Activated T-helper 17 cell treated with anti-CD3 and anti-CD28 coated beads, Interleukin-2, amount 50 U/mL, for 72 hours (primary cell): Measurements from ENCODE around the gene FKBP1B. TPM values are rescaled to one million over a fixed set of nuclear protein-coding genes. Genes with fewer than 3 reads are reported as not detected.
"Not testable (repeated sequence)": the region's sequence is repeated elsewhere in the genome, so short reads cannot be mapped to it uniquely, and the experiment has no call there.

Experiments used
- ATAC-seq: fragments of 150-1000 bp; cut with Tn5 transposase; replicated peaks from 2 replicates; pipeline ENCODE4 v1.10.0; 2021; ENCODE audit warnings: mild to moderate bottlenecking, moderate library complexity
- H3K27ac Mint-ChIP-seq: one replicate; pipeline ENCODE4 v1.8.0; 2022; ENCODE audit warnings: mixed read lengths
- H3K27me3 Mint-ChIP-seq: one replicate; pipeline ENCODE4 v1.8.0; 2022; ENCODE audit warnings: mixed read lengths
- H3K36me3 Mint-ChIP-seq: one replicate; pipeline ENCODE4 v1.8.0; 2022; ENCODE audit warnings: low read depth, mild to moderate bottlenecking, mixed read lengths
- H3K4me1 Mint-ChIP-seq: one replicate; pipeline ENCODE4 v1.8.0; 2022; ENCODE audit warnings: mixed read lengths
- H3K4me3 Mint-ChIP-seq: one replicate; pipeline ENCODE4 v1.8.0; 2022; ENCODE audit warnings: mild to moderate bottlenecking, mixed read lengths
- H3K9me3 Mint-ChIP-seq: one replicate; pipeline ENCODE4 v1.8.0; 2022; ENCODE audit warnings: mixed read lengths
- total RNA-seq, 2 donors: library from RNA; stranded (reverse); gene quantifications; one replicate each; pipeline ENCODE4 v1.2.3, GENCODE V29; 2022

The FKBP1B gene
- 1 to 10 TPM; 1.2 to 1.8 TPM for total RNA-seq

DNA sequence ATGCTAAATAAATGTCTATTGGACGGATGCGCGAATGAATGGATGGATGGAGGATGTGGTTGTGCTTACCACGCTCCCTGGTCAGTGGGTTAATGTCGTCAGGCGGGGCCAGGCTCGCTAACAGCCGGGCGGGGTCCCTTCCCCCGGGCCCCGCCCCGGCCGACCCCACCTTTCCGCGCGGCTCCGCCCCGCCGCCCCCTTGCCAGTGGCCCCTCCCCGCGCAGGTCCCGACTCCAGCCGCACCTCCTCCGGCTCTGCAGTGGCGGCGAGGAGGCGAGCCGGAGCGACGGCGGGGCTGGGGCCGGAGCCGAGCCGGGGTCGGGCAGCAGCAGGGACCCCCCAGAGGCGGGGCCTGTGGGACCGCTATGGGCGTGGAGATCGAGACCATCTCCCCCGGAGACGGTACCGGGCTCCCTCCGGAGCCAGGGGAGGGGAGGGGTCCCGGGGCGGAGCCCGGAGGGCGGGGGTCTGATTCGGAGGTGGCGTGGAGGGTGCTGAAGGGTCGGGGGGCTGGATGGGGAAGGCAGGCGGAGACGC is at the start of gene FKBP1B:
Gene FKBP1B (plus strand): TSS at position 257 of the 537 bp plus-strand sequence. CDS start 109 bp downstream, at position 366.
- Mint-ChIP-seq H3K27me3 (no peaks in the 10 kb centered on the region), H3K36me3 (peaks cover 7% of the 10 kb centered on the region), H3K4me1 (peaks cover 14% of the 10 kb centered on the region), H3K9me3 (no peaks in the 10 kb centered on the region), H3K27ac (no peak within 1 kb of the TSS), H3K4me3 (no peak within 1 kb of the TSS)
- peak; percentile 22 for ATAC-seq

GRCh38 chr2:24007693-24008092 is 41.8 kb upstream of the FKBP1B start:
- no peak for ATAC-seq

GRCh38 chr2:24008672-24009366 is 40.7 kb upstream of the FKBP1B start:
- no peaks in the 10 kb centered on the region for H3K36me3 Mint-ChIP-seq
- peaks cover 18% of the 10 kb centered on the region for H3K27me3 Mint-ChIP-seq
- no peak overlapping the region for H3K27ac Mint-ChIP-seq
- H3K4me3 Mint-ChIP-seq, result no peak overlapping the region
- no peaks in the 10 kb centered on the region for H3K4me1 Mint-ChIP-seq
- ATAC-seq, result no peak
- no peaks in the 10 kb centered on the region for H3K9me3 Mint-ChIP-seq

More at GRCh38 chr2:24007693-24008092, 41.8 kb upstream of the FKBP1B start:
- Mint-ChIP-seq H3K9me3 (no peaks in the 10 kb centered on the region), H3K27me3 (peaks cover 14% of the 10 kb centered on the region), H3K27ac (no peak overlapping the region), H3K4me1 (no peaks in the 10 kb centered on the region), H3K4me3 (no peak overlapping the region), H3K36me3 (no peaks in the 10 kb centered on the region)

GRCh38 chr2:24009367-24009679 is 40.2 kb upstream of the FKBP1B start:
- no peaks in the 10 kb centered on the region for H3K9me3 Mint-ChIP-seq
- no peak for ATAC-seq
- H3K4me3 Mint-ChIP-seq, result no peak overlapping the region
- no peaks in the 10 kb centered on the region for H3K36me3 Mint-ChIP-seq
- H3K27me3 Mint-ChIP-seq, result peaks cover 18% of the 10 kb centered on the region
- no peaks in the 10 kb centered on the region for H3K4me1 Mint-ChIP-seq
- no peak overlapping the region for H3K27ac Mint-ChIP-seq

DNA sequence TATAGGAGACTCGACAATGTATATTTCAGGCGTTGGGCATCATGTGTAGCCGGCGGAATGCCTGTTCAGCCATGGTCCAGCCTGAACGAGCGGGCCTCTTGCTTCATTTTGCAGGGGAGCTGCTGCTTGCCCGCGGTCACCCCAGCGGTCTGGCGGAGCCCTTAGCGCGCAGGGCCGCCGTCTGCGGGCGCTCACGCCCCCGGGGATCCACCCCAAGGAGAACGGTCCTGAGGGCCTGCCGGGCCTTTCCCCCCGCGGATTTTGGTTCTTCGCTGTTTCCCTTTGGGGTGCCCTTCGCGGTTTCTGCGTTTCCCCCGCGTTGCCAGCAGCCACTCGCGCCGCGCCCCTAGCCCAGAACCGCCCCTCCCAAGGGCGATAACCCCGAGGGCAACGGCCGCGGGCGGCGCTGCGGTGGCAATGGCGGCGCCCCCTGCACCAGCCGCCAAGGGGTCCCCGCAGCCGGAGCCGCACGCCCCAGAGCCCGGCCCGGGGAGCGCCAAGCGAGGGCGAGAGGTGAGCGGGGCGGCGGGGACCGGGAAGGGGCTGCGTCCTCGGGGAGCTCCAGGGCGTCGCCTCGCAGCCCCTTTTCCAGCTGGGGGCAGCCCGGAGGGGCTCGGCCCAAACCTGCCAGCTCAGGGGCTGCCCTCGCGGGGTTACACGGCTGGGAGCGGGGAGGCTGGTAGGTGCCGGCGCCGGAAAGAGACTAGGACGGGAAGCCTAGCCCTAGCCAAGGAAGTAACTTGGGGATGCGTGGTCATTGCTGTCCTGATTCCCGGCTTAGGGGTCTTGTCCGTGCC is 39.7 kb upstream of the FKBP1B start, which contains the start of gene MFSD2B:
Gene MFSD2B (plus strand): TSS at position 406 of the 797 bp plus-strand sequence. CDS start 12 bp downstream, at position 418.
- no peak within 1 kb of the TSS for H3K4me3 Mint-ChIP-seq
- no peak within 1 kb of the TSS for H3K27ac Mint-ChIP-seq
- no peak for ATAC-seq
- H3K36me3 Mint-ChIP-seq, result no peaks in the 10 kb centered on the region
- H3K27me3 Mint-ChIP-seq, result peaks cover 18% of the 10 kb centered on the region
- no peaks in the 10 kb centered on the region for H3K4me1 Mint-ChIP-seq
- H3K9me3 Mint-ChIP-seq, result no peaks in the 10 kb centered on the region

GRCh38 chr2:24010477-24011249 is 38.9 kb upstream of the FKBP1B start:
- Mint-ChIP-seq H3K4me3 (no peak overlapping the region), H3K4me1 (no peaks in the 10 kb centered on the region), H3K9me3 (no peaks in the 10 kb centered on the region), H3K36me3 (no peaks in the 10 kb centered on the region), H3K27me3 (peaks cover 18% of the 10 kb centered on the region), H3K27ac (no peak overlapping the region)
- no peak for ATAC-seq

DNA sequence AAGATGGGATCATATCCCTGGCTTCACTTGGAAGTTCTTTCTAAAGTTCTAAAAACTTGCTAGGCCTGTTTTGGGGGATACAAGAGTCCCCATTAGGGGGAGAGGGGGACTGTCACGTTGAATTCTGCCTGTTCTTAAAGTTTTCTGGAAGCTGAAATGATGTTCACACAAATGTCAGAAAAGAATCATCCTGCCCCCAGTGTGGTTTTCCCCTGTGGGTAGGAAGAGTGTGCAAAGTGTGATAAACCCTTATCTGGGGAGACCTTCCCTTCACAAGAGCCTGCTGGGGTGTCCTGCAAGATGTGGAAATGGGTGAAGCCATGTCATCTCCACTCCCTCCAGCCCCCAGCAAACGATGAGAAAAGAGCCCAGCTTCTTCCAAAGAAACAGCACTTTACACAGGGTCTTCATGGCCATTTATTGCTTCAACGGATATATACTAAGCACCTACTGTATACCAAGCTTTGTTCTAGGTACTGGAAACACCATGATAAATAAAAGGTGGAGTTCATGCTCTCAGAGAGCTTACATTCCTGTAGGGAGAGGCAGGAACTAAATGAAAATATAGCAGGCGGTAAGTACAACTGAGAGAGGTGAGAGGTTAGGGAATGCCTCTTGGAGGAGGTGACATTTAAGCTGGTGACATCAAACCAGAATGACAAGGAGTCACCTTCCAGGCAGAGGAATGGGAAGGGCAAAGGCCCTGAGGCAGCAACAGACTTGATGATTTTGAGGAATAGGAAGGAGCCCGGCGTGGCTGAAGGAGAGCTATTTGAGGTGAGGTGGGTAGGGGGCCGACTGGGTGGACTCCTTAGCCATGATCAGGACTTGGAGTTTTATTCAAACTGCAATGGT is 38.1 kb upstream of the FKBP1B start:
- peaks cover 18% of the 10 kb centered on the region for H3K27me3 Mint-ChIP-seq
- no peaks in the 10 kb centered on the region for H3K9me3 Mint-ChIP-seq
- no peak overlapping the region for H3K4me3 Mint-ChIP-seq
- no peaks in the 10 kb centered on the region for H3K36me3 Mint-ChIP-seq
- no peak for ATAC-seq
- no peak overlapping the region for H3K27ac Mint-ChIP-seq
- H3K4me1 Mint-ChIP-seq, result no peaks in the 10 kb centered on the region

DNA sequence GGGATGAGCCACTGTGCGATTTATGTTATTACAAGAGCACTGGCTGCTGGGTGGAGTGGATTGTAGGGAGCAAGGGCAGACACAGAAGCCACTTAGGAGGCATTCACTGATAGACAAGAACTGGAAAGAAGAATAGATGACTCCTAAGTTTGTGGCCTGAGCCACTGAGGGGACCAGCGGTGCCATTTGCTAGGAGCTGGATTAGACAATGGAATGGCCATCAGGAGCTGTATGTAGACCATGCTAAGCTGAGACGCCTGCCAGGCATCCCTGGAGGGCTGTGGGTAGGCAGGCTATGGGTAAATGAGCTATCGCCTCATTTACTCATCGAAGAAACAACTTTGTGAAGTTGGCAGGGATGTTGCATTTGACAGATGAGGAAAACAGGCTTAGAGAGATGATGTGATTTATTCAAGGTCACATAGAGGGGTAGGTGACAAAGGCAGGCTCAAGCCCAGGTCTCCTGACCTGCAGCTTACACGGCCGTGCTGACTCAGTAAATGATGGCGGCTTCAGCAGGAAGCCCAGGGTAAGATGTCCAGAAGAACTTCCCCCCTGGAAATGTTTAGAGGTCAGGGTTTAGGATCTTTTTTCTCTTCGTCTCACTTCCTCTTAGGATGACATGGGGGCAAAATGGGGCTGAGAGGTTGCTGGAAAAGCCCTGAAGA is 36.9 kb upstream of the FKBP1B start:
- no peak for ATAC-seq
- no peaks in the 10 kb centered on the region for H3K36me3 Mint-ChIP-seq
- H3K4me3 Mint-ChIP-seq, result no peak overlapping the region
- no peaks in the 10 kb centered on the region for H3K9me3 Mint-ChIP-seq
- no peaks in the 10 kb centered on the region for H3K4me1 Mint-ChIP-seq
- peaks cover 18% of the 10 kb centered on the region for H3K27me3 Mint-ChIP-seq
- no peak overlapping the region for H3K27ac Mint-ChIP-seq

DNA sequence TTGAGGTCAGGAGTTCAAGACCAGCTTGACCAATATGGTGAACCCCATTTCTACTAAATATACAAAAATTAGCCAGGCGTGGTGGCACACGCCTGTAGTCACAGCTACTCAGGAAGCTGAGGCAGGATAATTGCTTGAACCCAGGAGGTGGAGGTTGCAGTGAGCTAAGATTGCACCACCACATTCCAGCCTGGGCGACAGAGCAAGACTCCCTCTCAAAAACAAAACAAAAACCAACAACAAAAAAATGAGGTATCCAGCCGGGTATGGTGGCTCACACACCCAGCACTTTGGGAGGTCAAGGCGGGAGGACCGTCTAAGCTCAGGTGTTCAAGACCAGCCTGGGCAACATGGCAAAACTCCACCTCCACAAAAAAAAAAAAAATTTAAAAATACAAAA is 34.6 kb upstream of the FKBP1B start:
- H3K4me3 Mint-ChIP-seq, H3K4me1 Mint-ChIP-seq, H3K27ac Mint-ChIP-seq, ATAC-seq, H3K36me3 Mint-ChIP-seq, H3K9me3 Mint-ChIP-seq: not testable (repeated sequence)
- H3K27me3 Mint-ChIP-seq, result peaks cover 13% of the 10 kb centered on the region

GRCh38 chr2:24015562-24016375 is 33.8 kb upstream of the FKBP1B start:
- Mint-ChIP-seq H3K36me3 (no peaks in the 10 kb centered on the region), H3K4me3 (no peak overlapping the region), H3K27me3 (peaks cover 13% of the 10 kb centered on the region), H3K27ac (no peak overlapping the region), H3K9me3 (no peaks in the 10 kb centered on the region), H3K4me1 (no peaks in the 10 kb centered on the region)
- ATAC-seq, result no peak

- Mint-ChIP-seq H3K4me3 (no peak overlapping the region), H3K4me1 (no peaks in the 10 kb centered on the region)
Observed at GRCh38 chr2:24016376-24016761, 33.2 kb upstream of the FKBP1B start.

GRCh38 chr2:24016853-24017703 is 32.5 kb upstream of the FKBP1B start:
- H3K27ac Mint-ChIP-seq, result no peak overlapping the region
- no peaks in the 10 kb centered on the region for H3K9me3 Mint-ChIP-seq
- H3K4me3 Mint-ChIP-seq, result no peak overlapping the region
- no peaks in the 10 kb centered on the region for H3K36me3 Mint-ChIP-seq
- peaks cover 4% of the 10 kb centered on the region for H3K27me3 Mint-ChIP-seq
- no peaks in the 10 kb centered on the region for H3K4me1 Mint-ChIP-seq
- no peak for ATAC-seq

More at GRCh38 chr2:24016376-24016761, 33.2 kb upstream of the FKBP1B start:
- no peak overlapping the region for H3K27ac Mint-ChIP-seq
- no peaks in the 10 kb centered on the region for H3K36me3 Mint-ChIP-seq
- H3K9me3 Mint-ChIP-seq, result no peaks in the 10 kb centered on the region
- ATAC-seq, result no peak
- peaks cover 11% of the 10 kb centered on the region for H3K27me3 Mint-ChIP-seq
